Activated T-cell treated with anti-CD3 and anti-CD28 coated beads, Interleukin-2, amount 50 U/mL, for 24 hours (primary cell): ENCODE measurements around the gene TRIM40.
"Not testable (repeated sequence)": the region's sequence is repeated elsewhere in the genome, so short reads cannot be mapped to it uniquely, and the experiment has no call there.

Experiments
- DNase-seq: peaks from one replicate; pipeline ENCODE4 v3.0.0-alpha.2; 2020
- H3K27ac Mint-ChIP-seq: 2 replicates; pipeline ENCODE4 v1.8.0; 2020; ENCODE audit warnings: mild to moderate bottlenecking, mixed read lengths
- H3K27me3 Mint-ChIP-seq: 2 replicates; pipeline ENCODE4 v1.8.0; 2020; ENCODE audit warnings: mixed read lengths
- H3K36me3 Mint-ChIP-seq: 2 replicates; pipeline ENCODE4 v1.8.0; 2020; ENCODE audit warnings: low read depth, mixed read lengths
- H3K4me1 Mint-ChIP-seq: 2 replicates; pipeline ENCODE4 v1.8.0; 2020; ENCODE audit warnings: low read depth, mixed read lengths
- H3K4me3 Mint-ChIP-seq: 2 replicates; pipeline ENCODE4 v1.8.0; 2020; ENCODE audit warnings: mild to moderate bottlenecking, moderate library complexity, mixed read lengths
- H3K9me3 Mint-ChIP-seq: 2 replicates; pipeline ENCODE4 v1.8.0; 2020; ENCODE audit warnings: mixed read lengths

The TRIM40 gene

DNA sequence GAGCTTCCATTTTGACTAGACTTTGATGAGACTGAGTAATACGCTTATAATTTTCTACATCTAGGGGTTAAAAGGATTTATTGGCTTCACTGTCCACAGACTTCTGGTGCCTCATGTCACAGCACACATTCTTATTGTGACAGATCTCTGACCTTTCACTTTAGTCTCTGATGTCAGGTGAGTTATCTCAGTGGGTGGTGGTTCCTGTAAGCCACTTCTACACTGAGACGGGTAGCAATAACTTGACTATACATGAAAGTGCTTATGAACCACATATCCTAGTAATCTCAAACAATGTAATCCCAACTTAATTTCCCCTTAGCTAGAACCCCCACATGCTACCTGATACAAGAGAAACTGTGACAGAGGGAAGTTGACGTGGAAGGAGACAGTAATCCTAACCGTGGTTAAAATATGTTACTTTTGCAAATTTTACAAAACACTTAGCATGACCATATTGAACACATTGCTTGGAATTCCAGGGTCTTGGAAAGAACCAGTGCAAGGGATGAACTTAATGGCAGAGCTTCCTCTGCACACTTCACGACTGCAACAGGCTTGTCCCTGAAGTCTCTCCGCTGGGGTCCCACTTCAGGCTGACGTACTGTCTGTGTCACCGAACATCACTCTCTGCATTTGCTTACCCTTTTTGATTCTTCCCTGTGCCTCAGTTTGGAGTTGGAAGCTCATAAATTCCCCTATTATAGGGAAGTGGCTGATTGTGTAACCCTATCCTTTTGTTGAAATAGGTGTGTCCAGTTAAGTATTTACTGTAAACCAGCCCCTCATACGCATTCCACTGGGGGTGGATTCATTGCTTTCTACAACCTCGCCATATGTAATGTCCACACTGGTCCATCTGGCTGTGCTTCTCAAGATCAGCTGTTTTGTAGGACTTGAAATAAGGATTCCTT is 6.4 kb upstream of the TRIM40 start:
- Mint-ChIP-seq H3K27ac (no peak overlapping the region), H3K4me3 (no peak overlapping the region), H3K4me1 (peaks cover 24% of the 10 kb centered on the region), H3K36me3 (no peaks in the 10 kb centered on the region), H3K27me3 (peaks cover 81% of the 10 kb centered on the region), H3K9me3 (no peaks in the 10 kb centered on the region)
- DNase-seq = no peak

DNA sequence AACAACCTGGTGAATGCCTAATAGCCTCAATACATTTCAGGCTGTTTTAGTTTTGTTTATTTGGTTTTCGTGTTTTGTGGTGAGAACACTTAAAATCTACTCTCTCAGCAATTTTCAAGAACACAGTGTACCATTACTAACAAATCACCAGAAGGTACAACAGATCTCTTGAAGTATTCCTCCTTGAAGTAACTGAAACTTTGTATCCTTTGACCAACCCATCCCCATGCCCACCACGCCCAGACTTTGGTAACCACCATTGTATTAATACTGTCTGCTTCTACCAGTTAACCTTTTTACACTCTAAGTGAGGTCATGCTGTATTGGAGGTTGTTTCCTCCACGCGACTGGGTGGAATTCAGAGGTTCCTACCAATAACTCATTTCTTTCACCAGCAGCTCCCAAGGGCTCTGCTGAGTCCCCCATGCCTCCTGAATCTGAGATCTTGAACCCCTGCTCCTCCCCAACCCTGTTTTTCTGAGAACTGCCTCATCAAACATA is 5.7 kb upstream of the TRIM40 start:
- Mint-ChIP-seq H3K4me1 (peaks cover 24% of the 10 kb centered on the region), H3K27ac (no peak overlapping the region), H3K4me3 (no peak overlapping the region), H3K9me3 (no peaks in the 10 kb centered on the region), H3K27me3 (peaks cover 80% of the 10 kb centered on the region), H3K36me3 (no peaks in the 10 kb centered on the region)
- no peak for DNase-seq

DNA sequence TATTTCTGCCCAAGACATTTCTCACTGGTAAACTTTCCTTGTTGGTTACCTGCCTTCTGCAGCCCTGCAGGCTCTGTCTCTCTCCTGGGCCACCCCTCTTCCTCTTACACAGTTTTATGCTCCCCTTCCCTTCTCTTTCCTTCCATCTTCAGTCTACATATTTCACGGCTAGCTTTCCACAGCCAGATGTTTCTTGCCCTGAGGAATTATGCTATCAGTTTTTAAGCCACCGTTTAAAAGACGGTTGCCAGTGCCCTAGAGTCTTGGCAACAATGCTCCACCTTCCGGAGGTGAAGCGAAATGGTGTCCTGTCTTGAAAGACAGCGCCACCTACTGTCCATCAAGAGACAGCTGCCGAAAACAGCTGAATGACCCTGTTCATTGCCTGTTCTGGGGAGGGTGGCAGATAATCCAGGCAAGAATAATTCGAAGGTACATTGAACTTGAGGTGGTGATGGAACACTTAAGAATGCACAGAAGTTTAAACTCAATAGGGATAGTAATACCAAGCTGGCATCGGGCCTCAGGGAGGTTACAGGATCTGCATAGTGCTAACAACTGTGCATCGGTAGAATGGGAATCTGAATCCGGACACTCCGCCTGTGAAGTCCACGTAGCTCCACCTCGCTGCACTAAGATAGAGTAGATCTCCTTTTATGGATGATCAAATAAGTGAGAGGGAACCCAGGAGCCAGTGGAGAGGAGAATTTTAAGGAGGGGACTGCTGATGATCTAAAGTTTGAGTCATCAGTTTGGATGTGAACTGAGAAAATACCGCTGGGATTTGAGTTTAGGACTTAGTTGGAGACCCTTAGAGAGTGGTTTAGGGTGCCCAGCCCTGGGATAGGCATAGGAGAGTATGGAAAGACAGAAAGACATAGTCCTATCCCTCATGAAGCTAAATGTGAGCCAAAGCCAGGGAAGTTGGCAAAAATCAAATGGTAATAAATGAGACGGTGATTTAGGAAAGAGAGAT is 4.8 kb upstream of the TRIM40 start:
- Mint-ChIP-seq H3K4me1 (peaks cover 28% of the 10 kb centered on the region), H3K27ac (no peak overlapping the region), H3K27me3 (peaks cover 79% of the 10 kb centered on the region), H3K36me3 (no peaks in the 10 kb centered on the region), H3K9me3 (no peaks in the 10 kb centered on the region), H3K4me3 (no peak overlapping the region)
- peak; percentile 56 for DNase-seq

DNA sequence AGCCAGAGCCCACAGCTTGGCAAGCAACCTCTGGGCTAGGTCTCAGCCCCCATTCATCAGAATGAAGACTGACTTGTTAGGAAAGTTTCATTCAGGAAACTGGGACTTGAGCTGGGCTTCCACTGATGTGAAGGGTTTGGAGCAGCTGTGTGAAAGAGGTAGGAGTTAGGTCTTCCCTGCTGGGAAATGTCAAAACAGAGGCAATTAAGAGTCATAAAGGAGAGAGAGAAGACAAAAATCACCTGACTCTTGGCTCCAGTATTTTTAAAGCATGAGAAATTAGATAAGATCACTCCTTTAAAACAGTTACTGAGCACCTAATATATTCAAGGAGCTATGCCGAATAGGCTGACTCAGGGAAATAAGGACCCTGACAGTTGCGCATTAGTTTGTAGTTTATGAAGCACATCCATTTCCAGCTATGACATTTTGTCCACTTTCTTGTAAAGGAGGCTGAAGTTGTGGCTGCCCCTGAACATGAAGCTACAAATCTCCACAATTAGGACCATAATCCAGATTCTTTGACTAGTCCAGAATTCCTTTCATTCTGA is 3.9 kb upstream of the TRIM40 start:
- DNase-seq = no peak
- Mint-ChIP-seq H3K36me3 (no peaks in the 10 kb centered on the region), H3K9me3 (no peaks in the 10 kb centered on the region), H3K27me3 (peaks cover 72% of the 10 kb centered on the region), H3K4me1 (peaks cover 32% of the 10 kb centered on the region), H3K27ac (no peak overlapping the region), H3K4me3 (no peak overlapping the region)

DNA sequence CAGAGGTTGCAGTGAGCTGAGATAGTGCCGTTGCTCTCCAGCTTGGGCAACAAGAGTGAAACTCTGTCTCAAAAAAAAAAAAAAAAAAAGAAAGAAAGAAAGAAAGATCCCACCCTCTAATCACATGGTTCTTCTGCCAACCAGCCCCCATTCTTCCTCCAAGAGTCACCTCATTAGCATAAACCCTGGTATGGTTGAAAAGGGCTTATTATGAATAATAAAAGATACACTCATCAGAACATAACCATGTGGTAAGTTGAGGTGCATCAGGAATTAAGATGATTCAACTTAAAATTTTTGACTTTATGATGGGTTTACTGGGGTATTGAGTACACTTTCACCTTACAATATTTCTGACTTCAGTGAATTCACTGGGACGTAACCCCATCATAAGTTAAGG is 793 bp upstream of the TRIM40 start:
- H3K36me3 Mint-ChIP-seq = no peaks in the 10 kb centered on the region
- no peak overlapping the region for H3K27ac Mint-ChIP-seq
- H3K27me3 Mint-ChIP-seq = peaks cover 66% of the 10 kb centered on the region
- H3K4me1 Mint-ChIP-seq = peaks cover 18% of the 10 kb centered on the region
- DNase-seq = no peak
- no peak overlapping the region for H3K4me3 Mint-ChIP-seq
- no peaks in the 10 kb centered on the region for H3K9me3 Mint-ChIP-seq

DNA sequence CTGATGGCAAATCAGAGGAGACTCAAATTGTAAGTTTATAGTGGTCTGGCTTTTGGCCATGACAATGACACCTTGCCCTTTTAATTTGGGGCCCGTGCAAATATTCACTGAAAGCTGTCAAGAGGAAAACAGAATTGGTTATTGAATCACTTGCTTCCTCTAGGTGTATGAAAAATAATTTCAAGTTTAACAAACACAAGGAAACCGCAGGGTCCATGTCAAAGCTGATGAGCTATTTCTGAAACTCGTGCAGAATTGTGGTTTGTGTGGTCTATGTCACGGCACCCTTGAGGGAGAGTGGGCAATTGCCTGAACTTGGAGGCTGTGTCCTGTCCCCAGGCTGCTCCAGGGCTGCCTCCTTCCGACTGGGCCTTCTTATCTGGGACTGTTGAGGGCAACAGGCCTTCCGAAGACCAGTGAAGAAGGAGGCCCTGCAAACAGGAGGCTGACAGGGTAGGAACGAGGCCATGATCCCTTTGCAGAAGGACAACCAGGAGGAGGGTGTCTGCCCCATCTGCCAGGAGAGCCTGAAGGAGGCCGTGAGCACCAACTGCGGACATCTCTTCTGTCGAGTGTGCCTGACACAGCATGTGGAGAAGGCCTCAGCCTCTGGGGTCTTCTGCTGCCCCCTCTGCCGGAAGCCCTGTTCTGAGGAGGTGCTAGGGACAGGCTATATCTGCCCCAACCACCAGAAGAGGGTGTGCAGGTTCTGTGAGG is 788 bp downstream of the TRIM40 start:
- Mint-ChIP-seq H3K27me3 (peaks cover 64% of the 10 kb centered on the region), H3K4me3 (no peak overlapping the region), H3K36me3 (no peaks in the 10 kb centered on the region), H3K9me3 (no peaks in the 10 kb centered on the region), H3K27ac (no peak overlapping the region), H3K4me1 (peaks cover 8% of the 10 kb centered on the region)
- DNase-seq = no peak

DNA sequence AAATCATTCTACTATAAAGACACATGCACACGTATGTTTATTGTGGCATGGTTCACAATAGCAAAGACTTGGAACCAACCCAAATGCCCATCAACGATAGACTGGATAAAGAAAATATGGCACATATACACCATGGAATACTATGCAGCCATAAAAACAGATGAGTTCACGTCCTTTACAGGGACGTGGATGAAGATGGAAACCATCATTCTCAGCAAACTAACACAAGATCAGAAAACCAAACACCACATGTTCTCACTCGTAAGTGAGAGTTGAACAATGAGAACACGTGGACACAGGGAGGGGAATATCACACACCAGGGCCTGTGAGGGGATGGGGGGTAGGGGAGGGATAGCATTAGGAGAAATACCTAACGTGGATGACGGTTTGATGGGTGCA is 4.3 kb downstream of the TRIM40 start:
- H3K4me3 Mint-ChIP-seq, H3K9me3 Mint-ChIP-seq, DNase-seq, H3K4me1 Mint-ChIP-seq, H3K27ac Mint-ChIP-seq, H3K36me3 Mint-ChIP-seq: not testable (repeated sequence)
- H3K27me3 Mint-ChIP-seq = peaks cover 66% of the 10 kb centered on the region

DNA sequence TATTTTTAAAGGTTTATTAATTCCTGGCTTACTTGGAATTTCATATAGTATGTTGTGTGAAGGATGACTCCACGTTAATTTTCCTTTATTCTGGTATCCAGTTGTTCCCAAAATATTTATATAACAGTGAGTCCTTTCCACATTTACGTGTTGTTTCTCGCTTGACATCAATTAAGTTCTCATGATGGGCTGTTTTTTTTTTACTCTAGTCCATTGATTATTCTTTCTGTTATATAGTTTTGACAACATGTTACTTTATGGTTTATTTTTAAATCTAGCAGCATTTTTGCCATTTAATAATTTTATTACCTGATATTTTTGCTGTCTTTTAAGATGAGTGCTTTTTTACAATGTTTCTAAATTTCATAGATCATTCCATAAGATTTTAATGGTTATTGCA is 6.7 kb downstream of the TRIM40 start:
- no peak for DNase-seq
- no peaks in the 10 kb centered on the region for H3K9me3 Mint-ChIP-seq
- peaks cover 72% of the 10 kb centered on the region for H3K27me3 Mint-ChIP-seq
- H3K4me1 Mint-ChIP-seq = no peaks in the 10 kb centered on the region
- H3K27ac Mint-ChIP-seq = no peak overlapping the region
- no peaks in the 10 kb centered on the region for H3K36me3 Mint-ChIP-seq
- H3K4me3 Mint-ChIP-seq = no peak overlapping the region

DNA sequence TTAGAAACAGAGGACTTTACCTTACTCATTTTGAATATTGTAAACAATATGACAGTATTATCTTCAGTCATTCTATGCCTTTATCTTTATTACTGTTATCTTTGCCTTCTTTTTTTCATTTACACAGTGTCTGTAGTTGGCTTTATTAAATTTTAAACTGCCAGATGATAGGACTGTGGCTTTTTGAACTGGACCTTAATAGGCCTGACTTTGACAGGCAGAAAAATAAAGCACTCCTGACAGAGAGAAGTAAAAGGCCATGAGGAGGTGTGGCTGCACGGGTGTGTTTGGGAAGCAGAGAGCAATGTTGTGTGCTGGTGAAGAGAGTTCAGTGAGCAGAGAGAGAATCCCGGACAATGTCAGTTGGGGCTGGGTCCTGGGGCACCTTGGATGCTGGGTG is 7.8 kb downstream of the TRIM40 start:
- Mint-ChIP-seq H3K36me3 (no peaks in the 10 kb centered on the region), H3K27ac (no peak overlapping the region), H3K9me3 (no peaks in the 10 kb centered on the region), H3K27me3 (peaks cover 68% of the 10 kb centered on the region), H3K4me1 (no peaks in the 10 kb centered on the region), H3K4me3 (no peak overlapping the region)
- DNase-seq = no peak

DNA sequence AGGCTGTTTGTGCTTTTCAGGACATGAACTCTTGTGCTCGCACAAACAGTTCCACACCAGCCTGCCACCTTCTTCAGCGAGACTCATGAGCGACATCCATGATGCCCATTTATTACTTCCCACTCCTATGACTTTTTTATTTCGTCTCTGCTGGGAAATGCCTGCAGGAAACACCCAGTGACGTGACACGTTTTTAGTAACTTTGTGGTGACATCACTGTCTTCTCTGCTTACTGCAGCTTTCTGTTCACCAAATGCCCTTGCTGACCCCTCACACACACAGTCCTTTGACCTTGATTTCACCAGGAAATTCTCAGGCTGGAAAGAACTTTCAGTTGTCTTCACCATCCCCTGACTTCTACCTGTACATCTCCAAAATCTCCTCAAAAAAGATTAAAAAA is 8.9 kb downstream of the TRIM40 start:
- no peaks in the 10 kb centered on the region for H3K36me3 Mint-ChIP-seq
- no peak for DNase-seq
- peaks cover 60% of the 10 kb centered on the region for H3K27me3 Mint-ChIP-seq
- H3K4me1 Mint-ChIP-seq = no peaks in the 10 kb centered on the region
- no peak overlapping the region for H3K4me3 Mint-ChIP-seq
- H3K9me3 Mint-ChIP-seq = no peaks in the 10 kb centered on the region
- H3K27ac Mint-ChIP-seq = no peak overlapping the region

DNA sequence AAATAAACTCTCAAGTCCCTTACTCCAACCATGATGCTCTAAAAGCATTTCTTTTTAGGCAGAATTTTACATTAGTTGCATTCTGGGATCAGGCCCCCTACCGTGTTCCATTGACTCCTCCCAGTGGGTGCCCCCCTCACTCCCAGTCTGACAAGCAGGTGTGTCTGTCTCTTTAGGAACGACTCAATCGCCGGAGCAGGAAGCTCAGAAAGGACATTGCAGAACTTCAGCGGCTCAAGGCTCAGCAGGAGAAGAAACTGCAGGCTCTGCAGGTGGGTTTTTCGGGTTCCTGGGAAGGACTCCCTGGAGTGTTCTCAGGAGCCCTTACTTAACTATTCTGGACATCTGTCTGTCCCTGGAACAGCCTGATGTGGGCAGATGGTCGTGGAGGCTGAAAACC is 9.9 kb downstream of the TRIM40 start:
- H3K4me3 Mint-ChIP-seq = no peak overlapping the region
- H3K27me3 Mint-ChIP-seq = peaks cover 57% of the 10 kb centered on the region
- H3K27ac Mint-ChIP-seq = no peak overlapping the region
- DNase-seq = no peak
- H3K36me3 Mint-ChIP-seq = no peaks in the 10 kb centered on the region
- H3K4me1 Mint-ChIP-seq = no peaks in the 10 kb centered on the region
- H3K9me3 Mint-ChIP-seq = no peaks in the 10 kb centered on the region

DNA sequence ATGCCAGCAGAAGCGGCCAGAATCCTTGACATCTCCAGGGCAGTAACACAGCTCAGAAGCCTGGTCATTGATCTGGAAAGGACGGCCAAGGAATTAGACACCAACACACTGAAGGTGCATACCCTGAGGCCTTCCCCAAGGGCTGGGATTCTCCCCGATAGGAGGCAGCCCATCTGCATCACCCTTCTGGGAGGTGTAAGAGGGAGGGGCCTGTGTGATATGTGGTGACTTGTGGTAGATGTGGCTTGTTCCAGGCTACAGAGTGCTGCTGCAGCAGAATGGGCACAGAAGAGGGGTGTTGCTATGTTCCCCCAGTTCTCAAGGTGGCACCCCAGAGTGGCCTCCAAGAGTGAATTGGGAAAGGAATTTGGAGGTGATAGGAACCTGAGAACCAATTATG is 11.2 kb downstream of the TRIM40 start:
- Mint-ChIP-seq H3K9me3 (no peaks in the 10 kb centered on the region), H3K27ac (no peak overlapping the region), H3K36me3 (no peaks in the 10 kb centered on the region), H3K4me1 (peaks cover 4% of the 10 kb centered on the region), H3K27me3 (peaks cover 47% of the 10 kb centered on the region), H3K4me3 (no peak overlapping the region)
- DNase-seq = no peak

DNA sequence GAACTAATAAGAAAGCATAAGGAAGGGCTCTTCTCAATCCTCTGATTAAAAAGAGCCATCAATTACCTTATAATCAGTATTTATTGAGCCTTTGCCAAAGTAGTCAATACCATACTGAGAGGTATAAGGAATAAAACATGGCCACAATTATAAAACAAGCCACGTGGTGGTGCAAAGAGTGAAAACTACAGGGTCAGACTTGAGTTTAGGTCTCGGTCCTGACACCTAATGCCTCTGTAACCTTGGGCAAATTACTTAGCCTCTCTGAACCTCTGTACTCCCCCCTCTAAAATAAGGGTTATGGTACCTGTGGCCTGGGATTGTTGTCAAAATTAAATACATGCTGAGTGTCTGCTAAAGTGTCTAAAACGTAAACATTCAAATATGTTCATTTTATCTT is 13.3 kb downstream of the TRIM40 start:
- Mint-ChIP-seq H3K4me3 (no peak overlapping the region), H3K4me1 (peaks cover 4% of the 10 kb centered on the region), H3K9me3 (no peaks in the 10 kb centered on the region), H3K36me3 (no peaks in the 10 kb centered on the region), H3K27ac (no peak overlapping the region), H3K27me3 (peaks cover 41% of the 10 kb centered on the region)
- no peak for DNase-seq
